ENCODE data around the gene TBL1X. TPM values are rescaled to one million over a fixed set of nuclear protein-coding genes. Genes with fewer than 3 reads are reported as not detected.

Gene TBL1X
- total and polyA plus RNA-seq, 12 donors = 5.0 to 256 (median 28.1) TPM

- Histone ChIP-seq H3K36me3 (replicated peaks in 1 of 2) (no peaks in the 10 kb centered on the region), H3K9me3 (replicated peaks in 1 of 3) (no peaks in the 10 kb centered on the region), H3K4me1 (replicated peaks in 1 of 2) (peaks cover 0 to 4% of the 10 kb centered on the region in 2 donors), H3K27me3 (no peaks in the 10 kb centered on the region), H3K27ac (no peak overlapping the region), H3K4me3 (no peak overlapping the region)
- TF ChIP-seq, protein P1, sequence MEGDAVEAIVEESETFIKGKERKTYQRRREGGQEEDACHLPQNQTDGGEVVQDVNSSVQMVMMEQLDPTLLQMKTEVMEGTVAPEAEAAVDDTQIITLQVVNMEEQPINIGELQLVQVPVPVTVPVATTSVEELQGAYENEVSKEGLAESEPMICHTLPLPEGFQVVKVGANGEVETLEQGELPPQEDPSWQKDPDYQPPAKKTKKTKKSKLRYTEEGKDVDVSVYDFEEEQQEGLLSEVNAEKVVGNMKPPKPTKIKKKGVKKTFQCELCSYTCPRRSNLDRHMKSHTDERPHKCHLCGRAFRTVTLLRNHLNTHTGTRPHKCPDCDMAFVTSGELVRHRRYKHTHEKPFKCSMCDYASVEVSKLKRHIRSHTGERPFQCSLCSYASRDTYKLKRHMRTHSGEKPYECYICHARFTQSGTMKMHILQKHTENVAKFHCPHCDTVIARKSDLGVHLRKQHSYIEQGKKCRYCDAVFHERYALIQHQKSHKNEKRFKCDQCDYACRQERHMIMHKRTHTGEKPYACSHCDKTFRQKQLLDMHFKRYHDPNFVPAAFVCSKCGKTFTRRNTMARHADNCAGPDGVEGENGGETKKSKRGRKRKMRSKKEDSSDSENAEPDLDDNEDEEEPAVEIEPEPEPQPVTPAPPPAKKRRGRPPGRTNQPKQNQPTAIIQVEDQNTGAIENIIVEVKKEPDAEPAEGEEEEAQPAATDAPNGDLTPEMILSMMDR (IDR thresholded peaks at IDR 0.05) = no peak
- intact Hi-C loops (cut with DNase I) = no loop called here
- peak in 1 of 7 donors; percentile 2 for DNase-seq
- 65 to 72% (median 70%) methylated on average over 7 of the region's 7 CpGs for WGBS, 4 donors
Measured at GRCh38 chrX:9677098-9677739, 212.4 kb downstream of the TBL1X start.

- Histone ChIP-seq H3K27me3 (no peaks in the 10 kb centered on the region), H3K36me3 (replicated peaks in 1 of 2) (no peaks in the 10 kb centered on the region), H3K27ac (no peak overlapping the region), H3K4me1 (replicated peaks in 1 of 2) (peaks cover 0 to 4% of the 10 kb centered on the region in 2 donors), H3K9me3 (replicated peaks in 1 of 3) (no peaks in the 10 kb centered on the region), H3K4me3 (no peak overlapping the region)
- intact Hi-C loops (cut with DNase I) = no loop called here
- 88 to 100% (median 93%) methylated on average over 3 of the region's 3 CpGs for WGBS, 4 donors
- DNase-seq = no peak
- TF ChIP-seq, protein P1 (IDR thresholded peaks at IDR 0.05) = no peak
- no peak for TF ChIP-seq POLR2A (IDR thresholded peaks at IDR 0.05)
Measured at GRCh38 chrX:9678215-9678965, 213.5 kb downstream of the TBL1X start.

GRCh38 chrX:9681011-9681410, 216.2 kb downstream of the TBL1X start:
- no peak for DNase-seq
- Histone ChIP-seq H3K27me3 (no peaks in the 10 kb centered on the region), H3K9me3 (replicated peaks in 1 of 3) (no peaks in the 10 kb centered on the region), H3K4me3 (no peak overlapping the region), H3K36me3 (replicated peaks in 1 of 2) (no peaks in the 10 kb centered on the region), H3K27ac (no peak overlapping the region), H3K4me1 (replicated peaks in 1 of 2) (peaks cover 0 to 4% of the 10 kb centered on the region in 2 donors)
- no peak for TF ChIP-seq POLR2A (IDR thresholded peaks at IDR 0.05)
- TF ChIP-seq, protein P1 (IDR thresholded peaks at IDR 0.05) = no peak
- intact Hi-C loops (cut with DNase I) = no loop called here
- 82 to 97% (median 92%) methylated on average over 9 of the region's 9 CpGs for WGBS, 4 donors

GRCh38 chrX:9681422-9681821, 216.6 kb downstream of the TBL1X start:
- intact Hi-C loops (cut with DNase I) = no loop called here
- DNase-seq = no peak
- peaks cover 0 to 4% of the 10 kb centered on the region in 2 donors for H3K4me1 ChIP-seq (replicated peaks in 1 of 2)
- no peaks in the 10 kb centered on the region for H3K9me3 ChIP-seq (replicated peaks in 1 of 3)
- H3K27ac ChIP-seq = no peak overlapping the region
- H3K4me3 ChIP-seq = no peak overlapping the region
- H3K27me3 ChIP-seq = no peaks in the 10 kb centered on the region
- 73 to 93% (median 82%) methylated on average over 4 of the region's 4 CpGs; no CpG with 5 or more reads in 1 of the 4 donors for WGBS, 4 donors
- no peaks in the 10 kb centered on the region for H3K36me3 ChIP-seq (replicated peaks in 1 of 2)
- TF ChIP-seq, protein P1 (IDR thresholded peaks at IDR 0.05) = no peak
- no peak for TF ChIP-seq POLR2A (IDR thresholded peaks at IDR 0.05)

Data from adrenal gland (tissue), 12 donors.